Activated CD8-positive, alpha-beta T cell treated with anti-CD3 and anti-CD28 coated beads, Interleukin-2, amount 10 ng/mL, durations not matched to agents 7 days and 5 days (primary cell): ENCODE results near the gene PLD4. TPM values are rescaled to one million over a fixed set of nuclear protein-coding genes. Genes with fewer than 3 reads are reported as not detected.

ENCODE experiments used
- ATAC-seq: fragments of 150-1000 bp; cut with Tn5 transposase; one replicate; pipeline ENCODE4 v1.10.0; 2021; ENCODE audit warnings: moderate library complexity
- CTCF ChIA-PET: fragments of 350-600 bp; sonication (Branson Sonifier 250); formaldehyde crosslinking; loops from one replicate; lab custom pipeline; 2021; ENCODE audit warnings: antibody characterized with exemption; lab: Charles Lee
- POLR2A ChIA-PET: fragments of 350-600 bp; sonication (Branson Sonifier 250); formaldehyde crosslinking; loops from one replicate; lab custom pipeline; 2021; ENCODE audit warnings: antibody characterized with exemption; lab: Charles Lee
- DNase-seq: peaks from one replicate; pipeline ENCODE4 v3.0.0-alpha.2; 2020
- H3K27ac Mint-ChIP-seq: one replicate; pipeline ENCODE4 v1.8.0; 2021; ENCODE audit warnings: mild to moderate bottlenecking, mixed read lengths
- H3K27me3 Mint-ChIP-seq: one replicate; pipeline ENCODE4 v1.8.0; 2021; ENCODE audit warnings: low read depth, mixed read lengths
- H3K36me3 Mint-ChIP-seq: one replicate; pipeline ENCODE4 v1.8.0; 2021; ENCODE audit warnings: low read depth, mixed read lengths
- H3K4me1 Mint-ChIP-seq: one replicate; pipeline ENCODE4 v1.8.0; 2021; ENCODE audit warnings: low read depth, mixed read lengths
- H3K4me3 Mint-ChIP-seq: one replicate; pipeline ENCODE4 v1.8.0; 2021; ENCODE audit warnings: mild to moderate bottlenecking, mixed read lengths
- H3K9me3 Mint-ChIP-seq: one replicate; pipeline ENCODE4 v1.8.0; 2022; ENCODE audit warnings: mixed read lengths; ENCODE audit not compliant: insufficient read depth
- total RNA-seq, 2 experiments: library from RNA; stranded (reverse); gene quantifications; one replicate each; pipeline ENCODE4 v1.2.3, GENCODE V29; 2021

PLD4 gene
- total RNA-seq, 2 experiments from 2014 or later: not detected

DNA sequence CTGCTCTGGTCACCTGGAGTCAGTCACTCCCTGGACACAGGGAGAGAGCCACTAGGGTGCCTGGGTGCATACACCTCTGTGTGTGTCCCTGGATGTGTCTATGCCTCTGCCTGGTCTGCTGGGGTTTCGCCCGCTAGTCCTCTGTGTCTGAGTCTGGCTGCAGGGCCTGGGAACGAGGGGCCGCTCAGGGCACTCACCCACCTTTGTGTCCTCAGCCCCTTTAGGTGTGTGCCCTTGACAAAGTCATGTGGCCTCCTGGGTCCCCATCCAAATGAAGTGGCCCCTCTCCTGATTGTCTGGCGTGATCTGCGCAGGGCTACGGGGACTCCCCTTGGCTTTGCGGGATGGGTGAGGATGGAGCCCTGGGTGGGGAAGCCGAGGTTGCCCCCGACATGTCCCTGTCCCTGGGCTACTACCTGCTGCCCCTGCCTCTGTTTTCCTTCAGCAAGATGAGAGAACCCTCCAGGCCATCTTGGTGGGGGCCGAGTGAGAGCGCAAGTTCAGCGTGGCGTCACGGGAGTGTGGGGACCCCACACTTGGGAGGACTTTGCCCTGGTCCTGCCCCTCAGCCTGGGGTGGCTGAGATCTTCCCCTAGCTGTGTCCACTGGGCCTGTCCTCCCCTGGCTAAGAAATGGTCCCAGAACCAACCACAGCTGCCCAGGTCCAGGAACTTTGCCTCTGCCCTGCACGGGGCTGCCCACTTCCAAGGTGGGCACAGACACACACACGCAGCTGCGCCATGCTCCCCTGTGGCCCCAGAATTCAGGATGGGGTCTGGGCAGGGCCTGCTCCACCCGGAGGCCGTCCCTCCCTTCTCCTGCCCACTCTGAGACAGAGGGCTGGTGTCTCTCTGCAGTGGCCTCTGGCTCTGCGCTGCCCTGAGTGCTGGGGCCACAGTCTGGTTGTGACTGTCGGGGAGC lies 56.2 kb downstream of the PLD4 start:
- DNase-seq (no peak), ATAC-seq (no peak)
- peaks cover 16% of the 10 kb centered on the region for H3K4me1 Mint-ChIP-seq
- H3K27me3 Mint-ChIP-seq: peaks cover 30% of the 10 kb centered on the region
- H3K9me3 Mint-ChIP-seq: no peaks in the 10 kb centered on the region
- H3K4me3 Mint-ChIP-seq: no peak overlapping the region
- no peaks in the 10 kb centered on the region for H3K36me3 Mint-ChIP-seq
- POLR2A ChIA-PET: interaction anchor here (0.6 to 1.1 kb wide), 2 partner anchors 15 to 40 kb away, joined by 3 to 5 read pairs; partner anchors contain the start of gene CDCA4
- no peak overlapping the region for H3K27ac Mint-ChIP-seq
- CTCF ChIA-PET: interaction anchor here (2.2 kb wide), 1 partner anchor 64 kb away, joined by 13 read pairs; no protein-coding TSS in a partner anchor

DNA sequence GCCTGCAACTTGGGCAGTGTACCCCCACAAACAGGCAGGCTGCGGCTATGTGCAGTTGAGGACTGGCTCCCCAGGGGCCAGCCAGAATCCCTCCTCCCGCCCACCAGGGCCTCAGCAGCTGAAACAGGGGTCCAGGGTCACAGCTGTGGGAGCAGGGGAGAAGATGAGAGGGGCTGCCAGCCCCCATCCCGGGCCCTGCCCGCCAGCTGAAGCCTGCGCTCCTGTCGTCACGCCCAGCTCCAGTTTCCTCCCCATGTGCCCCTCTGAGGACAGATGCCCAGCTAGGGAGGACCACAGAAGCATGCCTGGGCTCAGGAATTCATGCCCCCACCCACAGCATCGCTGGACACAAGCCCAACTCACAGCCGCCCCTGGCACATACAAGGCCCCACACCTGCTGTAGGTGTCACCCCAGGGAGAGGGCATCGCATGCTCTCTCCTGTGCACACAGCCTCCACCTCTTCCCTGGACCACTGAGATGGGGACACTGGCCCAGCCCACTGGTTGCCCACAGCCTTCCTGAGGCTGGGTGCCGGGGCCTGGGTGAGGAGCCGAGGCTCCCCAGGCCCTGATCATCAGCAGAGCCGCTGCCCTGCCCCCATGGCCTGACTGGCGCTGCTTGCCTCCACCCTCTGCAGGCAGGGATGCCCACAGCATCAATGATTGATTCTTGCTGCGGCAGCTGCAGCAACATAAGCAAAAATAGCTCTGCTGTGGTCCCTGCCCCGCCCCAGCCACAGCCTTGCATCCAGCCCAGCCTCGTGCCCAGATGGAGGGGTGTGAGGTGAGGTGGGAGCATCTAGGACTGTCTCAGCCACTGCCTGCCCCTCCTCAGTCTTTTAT lies 57.2 kb downstream of the PLD4 start:
- Mint-ChIP-seq H3K27me3 (peaks cover 24% of the 10 kb centered on the region), H3K9me3 (no peaks in the 10 kb centered on the region), H3K4me1 (peaks cover 16% of the 10 kb centered on the region), H3K4me3 (no peak overlapping the region), H3K36me3 (no peaks in the 10 kb centered on the region), H3K27ac (no peak overlapping the region)
- DNase-seq (no peak), ATAC-seq (no peak)
- CTCF ChIA-PET: interaction anchor here (2.2 kb wide), 1 partner anchor 63 kb away, joined by 13 read pairs; no protein-coding TSS in a partner anchor
- POLR2A ChIA-PET: interaction anchor here (0.6 to 1.1 kb wide), 2 partner anchors 14 to 39 kb away, joined by 3 to 5 read pairs; partner anchors contain the start of gene CDCA4

DNA sequence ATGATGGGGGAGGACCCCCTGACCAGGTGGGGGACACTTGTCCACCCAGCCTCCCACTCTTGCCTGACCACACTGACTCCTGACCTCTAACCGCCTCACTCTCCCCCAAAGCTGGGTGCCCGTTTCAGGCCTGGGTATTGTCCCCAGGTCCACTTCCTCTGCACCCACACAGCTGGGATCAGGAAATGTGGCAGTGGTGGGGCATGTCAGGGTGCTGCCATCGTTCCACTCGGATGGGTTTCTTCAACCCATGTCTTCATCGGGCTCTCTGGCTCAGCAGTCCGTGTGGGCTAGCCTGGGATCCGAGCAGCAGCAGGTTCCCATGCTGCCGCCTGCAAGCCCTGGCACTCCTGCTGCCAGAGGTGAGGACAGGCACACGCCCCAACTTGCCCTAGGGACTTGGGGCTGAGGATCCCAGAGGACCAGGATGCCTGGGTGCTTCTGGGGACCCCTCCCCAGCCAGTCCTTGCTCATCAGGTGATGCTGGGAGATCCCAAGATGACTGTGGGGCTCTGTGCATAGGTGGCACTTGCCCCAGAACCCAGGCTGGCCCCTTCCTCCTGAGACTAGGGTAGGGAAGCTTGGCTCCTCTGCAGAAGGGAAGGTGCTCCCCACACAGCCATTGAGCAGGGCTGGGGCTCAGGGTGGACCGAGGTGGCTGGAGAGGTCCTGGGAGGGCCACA lies 58.0 kb downstream of the PLD4 start:
- Mint-ChIP-seq H3K27ac (no peak overlapping the region), H3K36me3 (no peaks in the 10 kb centered on the region), H3K27me3 (peaks cover 21% of the 10 kb centered on the region), H3K4me1 (peaks cover 14% of the 10 kb centered on the region), H3K4me3 (no peak overlapping the region), H3K9me3 (no peaks in the 10 kb centered on the region)
- ChIA-PET POLR2A (no interaction called here), CTCF (interaction anchor here (2.2 kb wide), 1 partner anchor 63 kb away, joined by 13 read pairs; no protein-coding TSS in a partner anchor)
- DNase-seq: no peak
- no peak for ATAC-seq

Other genes starting within 250 kb of the PLD4 start
- 100 to 1,000 TPM; 155 to 159 TPM for gene INF2, start 235.3 kb upstream of the PLD4 start, total RNA-seq
- 1 to 10 TPM; 1.8 TPM for gene ADSS1, start 200.7 kb upstream of the PLD4 start, total RNA-seq
- gene SIVA1, start 171.7 kb upstream of the PLD4 start, total RNA-seq: 100 to 1,000 TPM; 175 to 186 TPM
- gene AKT1, start 129.1 kb upstream of the PLD4 start, total RNA-seq: 100 to 1,000 TPM; 217 to 222 TPM
- gene ZBTB42, start 123.8 kb upstream of the PLD4 start, total RNA-seq: 1 to 10 TPM; 5.3 TPM
- gene CEP170B, start 59.6 kb upstream of the PLD4 start, total RNA-seq: 1 to 10 TPM; 2.5 to 2.7 TPM
- gene AHNAK2, start 53.5 kb downstream of the PLD4 start, total RNA-seq: not detected
- gene CLBA1, start 60.9 kb downstream of the PLD4 start, total RNA-seq: under 1 TPM; 0.55 to 0.95 TPM
- gene CDCA4, start 96.2 kb downstream of the PLD4 start, total RNA-seq: 10 to 100 TPM; 59.9 to 62.3 TPM
- 10 to 100 TPM; 35.7 to 40.4 TPM for gene GPR132, start 140.6 kb downstream of the PLD4 start, total RNA-seq
- gene JAG2, start 243.9 kb downstream of the PLD4 start, total RNA-seq: 1 to 10 TPM; 2.5 to 2.9 TPM